Measurements from ENCODE around the gene EFCAB8.
"Not testable (repeated sequence)": the region's sequence is repeated elsewhere in the genome, so short reads cannot be mapped to it uniquely, and the experiment has no call there.

The EFCAB8 gene

GRCh38 chr20:32959351-32960221, 100.9 kb downstream of the EFCAB8 start:
- TF ChIP-seq CTCF (IDR thresholded peaks at IDR 0.05; ENCODE audit: low read depth, low read length), result no peak
- H3K4me3 ChIP-seq (replicated peaks in 1 of 2; ENCODE audit: low read depth in 2 of 2, low read length in 2 of 2), result no peak overlapping the region
- no peak for DNase-seq (ENCODE audit: low read depth in 2 of 2)

- no peak overlapping the region for H3K4me3 ChIP-seq (replicated peaks in 1 of 2; ENCODE audit: low read depth in 2 of 2, low read length in 2 of 2)
- DNase-seq (ENCODE audit: low read depth in 2 of 2), result no peak
- no peak for TF ChIP-seq CTCF (IDR thresholded peaks at IDR 0.05; ENCODE audit: low read depth, low read length)
Measured at GRCh38 chr20:32960222-32960518, 101.4 kb downstream of the EFCAB8 start.

- DNase-seq (ENCODE audit: low read depth in 2 of 2), result no peak
- no peak for TF ChIP-seq CTCF (IDR thresholded peaks at IDR 0.05; ENCODE audit: low read depth, low read length)
- H3K4me3 ChIP-seq (replicated peaks in 1 of 2; ENCODE audit: low read depth in 2 of 2, low read length in 2 of 2), result no peak overlapping the region
Measured at GRCh38 chr20:32960849-32961731, 102.4 kb downstream of the EFCAB8 start.

- H3K4me3 ChIP-seq (replicated peaks in 1 of 2; ENCODE audit: low read depth in 2 of 2, low read length in 2 of 2), result no peak overlapping the region
- TF ChIP-seq CTCF (IDR thresholded peaks at IDR 0.05; ENCODE audit: low read depth, low read length), result no peak
- DNase-seq (ENCODE audit: low read depth in 2 of 2), result no peak
Measured at GRCh38 chr20:32962053-32962452, 103.3 kb downstream of the EFCAB8 start.

GRCh38 chr20:32962646-32963045, 103.9 kb downstream of the EFCAB8 start:
- DNase-seq (ENCODE audit: low read depth in 2 of 2); H3K4me3 ChIP-seq (replicated peaks in 1 of 2; ENCODE audit: low read depth in 2 of 2, low read length in 2 of 2): not testable (repeated sequence)

- H3K4me3 ChIP-seq (replicated peaks in 1 of 2; ENCODE audit: low read depth in 2 of 2, low read length in 2 of 2), result no peak overlapping the region
- no peak for DNase-seq (ENCODE audit: low read depth in 2 of 2)
- TF ChIP-seq CTCF (IDR thresholded peaks at IDR 0.05; ENCODE audit: low read depth, low read length), result no peak
Measured at GRCh38 chr20:32963176-32963575, 104.5 kb downstream of the EFCAB8 start.

GRCh38 chr20:32964575-32964974, 105.9 kb downstream of the EFCAB8 start:
- DNase-seq (ENCODE audit: low read depth in 2 of 2), result no peak
- TF ChIP-seq CTCF (IDR thresholded peaks at IDR 0.05; ENCODE audit: low read depth, low read length), result no peak
- H3K4me3 ChIP-seq (replicated peaks in 1 of 2; ENCODE audit: low read depth in 2 of 2, low read length in 2 of 2), result no peak overlapping the region
